ENCODE measurements around the gene ATXN1. TPM values are rescaled to one million over a fixed set of nuclear protein-coding genes. Genes with fewer than 3 reads are reported as not detected.

ATXN1 gene
- total and polyA plus RNA-seq, 2 of the 13 experiments (the other 11 are each of a cell fraction or from before 2014, with no cell fraction given): 20.7 to 39.5 TPM

DNA sequence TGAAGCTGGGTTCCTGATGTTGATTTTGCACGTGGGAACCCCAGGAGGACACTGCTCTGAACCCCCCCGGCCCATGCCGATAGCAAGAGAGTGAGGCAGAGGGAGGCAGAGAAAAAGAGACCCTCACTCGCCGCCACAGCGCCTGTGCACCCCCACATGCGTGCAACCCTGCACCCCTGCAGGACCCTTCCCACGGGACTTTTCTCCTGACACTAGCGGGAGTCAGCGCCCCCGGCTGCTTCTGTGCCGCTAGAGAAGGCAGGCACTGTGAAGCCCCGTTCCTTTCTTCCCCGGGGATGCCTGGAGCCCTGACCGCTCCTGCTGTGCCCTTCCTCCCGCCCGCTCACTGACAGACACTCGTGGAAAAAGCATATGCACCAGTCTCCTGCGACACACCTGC is 455.5 kb downstream of the ATXN1 start (continued):
- TF ChIP-seq, protein P1, sequence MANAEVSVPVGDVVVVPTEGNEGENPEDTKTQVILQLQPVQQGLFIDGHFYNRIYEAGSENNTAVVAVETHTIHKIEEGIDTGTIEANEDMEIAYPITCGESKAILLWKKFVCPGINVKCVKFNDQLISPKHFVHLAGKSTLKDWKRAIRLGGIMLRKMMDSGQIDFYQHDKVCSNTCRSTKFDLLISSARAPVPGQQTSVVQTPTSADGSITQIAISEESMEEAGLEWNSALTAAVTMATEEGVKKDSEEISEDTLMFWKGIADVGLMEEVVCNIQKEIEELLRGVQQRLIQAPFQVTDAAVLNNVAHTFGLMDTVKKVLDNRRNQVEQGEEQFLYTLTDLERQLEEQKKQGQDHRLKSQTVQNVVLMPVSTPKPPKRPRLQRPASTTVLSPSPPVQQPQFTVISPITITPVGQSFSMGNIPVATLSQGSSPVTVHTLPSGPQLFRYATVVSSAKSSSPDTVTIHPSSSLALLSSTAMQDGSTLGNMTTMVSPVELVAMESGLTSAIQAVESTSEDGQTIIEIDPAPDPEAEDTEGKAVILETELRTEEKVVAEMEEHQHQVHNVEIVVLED (CRISPR knock-in tag; IDR thresholded peaks at IDR 0.05; ENCODE audit: borderline replicate concordance): no peak

DNA sequence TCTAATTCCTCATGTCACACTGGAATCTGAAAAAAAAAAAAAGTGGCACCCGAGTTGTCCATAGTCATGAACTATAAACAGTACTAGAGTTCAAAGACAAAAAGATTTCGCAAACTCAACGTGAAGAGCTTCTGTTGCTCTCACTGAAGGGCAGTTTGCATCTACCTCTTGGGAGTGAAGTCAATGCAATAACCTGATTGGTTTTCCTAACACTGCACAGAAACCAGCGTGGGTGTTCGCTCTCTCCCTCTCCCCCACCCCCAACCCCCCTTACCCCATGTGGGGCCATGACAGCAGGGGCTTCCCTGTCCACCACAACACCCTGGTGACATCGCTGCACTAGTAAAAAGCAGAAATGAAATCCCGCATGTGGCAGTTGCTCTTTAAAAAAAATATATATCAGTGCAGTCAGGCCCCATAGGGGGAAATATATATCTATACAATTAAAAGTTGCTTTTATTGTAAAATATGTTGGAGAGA is 456.0 kb downstream of the ATXN1 start:
- FAIRE-seq: peak; percentile 82
- CTCF ChIA-PET (ENCODE audit: low intra/inter-chr PET ratio, low total read pairs): no interaction called here
- in situ Hi-C loops (cut with HindIII; ENCODE audit: extremely low pct_ligation_motif_present, low pct_unique_long_range_greater_than_20kb): no loop called here
- Histone ChIP-seq H2AFZ (ENCODE audit: low read length) (no peak overlapping the region), H3K4me2 (ENCODE audit: low read depth, low read length) (no peak overlapping the region), H3K27me3 (ENCODE audit: control insufficient read depth in 1 of 2, insufficient read depth in 2 of 2, low read length in 2 of 2) (no peaks in the 10 kb centered on the region), H3K9ac (ENCODE audit: insufficient read depth, low read depth, low read length) (no peak overlapping the region), H3K4me3 (replicated peaks in 1 of 3; ENCODE audit: insufficient read depth in 1 of 3, low read depth in 2 of 3, low read length in 3 of 3) (no peak overlapping the region), H3K27ac (ENCODE audit: extremely low read length, insufficient read depth, low read length) (peak overlapping the region; percentile 19), H3K9me3 (ENCODE audit: low read length) (no peaks in the 10 kb centered on the region), H3K79me2 (ENCODE audit: insufficient read depth, low read length) (no peaks in the 10 kb centered on the region), H3K4me1 (ENCODE audit: insufficient read depth, low read length) (peaks cover 38% of the 10 kb centered on the region), H4K20me1 (ENCODE audit: insufficient read depth, low read length) (no peaks in the 10 kb centered on the region), H3K36me3 (replicated peaks in 1 of 2; ENCODE audit: control insufficient read depth in 1 of 2, insufficient read depth in 2 of 2, low read length in 2 of 2) (peaks cover 6 to 12% of the 10 kb centered on the region in 2 experiments; a peak in 3 of 5 replicates)
- DNase-seq (ENCODE audit: low spot score): peak; percentile 88
- ATAC-seq: peak; percentile 87
- 42% methylated on average over 7 of the region's 7 CpGs for WGBS (ENCODE audit: low lambda C conversion rate)
- POLR2A ChIA-PET: no interaction called here
- no TSS peak for BruUV-seq (replicated peaks)
- intact Hi-C loops (cut with micrococcal nuclease; ENCODE audit: unreplicated experiment): no loop called here
- TF ChIP-seq, protein P2, sequence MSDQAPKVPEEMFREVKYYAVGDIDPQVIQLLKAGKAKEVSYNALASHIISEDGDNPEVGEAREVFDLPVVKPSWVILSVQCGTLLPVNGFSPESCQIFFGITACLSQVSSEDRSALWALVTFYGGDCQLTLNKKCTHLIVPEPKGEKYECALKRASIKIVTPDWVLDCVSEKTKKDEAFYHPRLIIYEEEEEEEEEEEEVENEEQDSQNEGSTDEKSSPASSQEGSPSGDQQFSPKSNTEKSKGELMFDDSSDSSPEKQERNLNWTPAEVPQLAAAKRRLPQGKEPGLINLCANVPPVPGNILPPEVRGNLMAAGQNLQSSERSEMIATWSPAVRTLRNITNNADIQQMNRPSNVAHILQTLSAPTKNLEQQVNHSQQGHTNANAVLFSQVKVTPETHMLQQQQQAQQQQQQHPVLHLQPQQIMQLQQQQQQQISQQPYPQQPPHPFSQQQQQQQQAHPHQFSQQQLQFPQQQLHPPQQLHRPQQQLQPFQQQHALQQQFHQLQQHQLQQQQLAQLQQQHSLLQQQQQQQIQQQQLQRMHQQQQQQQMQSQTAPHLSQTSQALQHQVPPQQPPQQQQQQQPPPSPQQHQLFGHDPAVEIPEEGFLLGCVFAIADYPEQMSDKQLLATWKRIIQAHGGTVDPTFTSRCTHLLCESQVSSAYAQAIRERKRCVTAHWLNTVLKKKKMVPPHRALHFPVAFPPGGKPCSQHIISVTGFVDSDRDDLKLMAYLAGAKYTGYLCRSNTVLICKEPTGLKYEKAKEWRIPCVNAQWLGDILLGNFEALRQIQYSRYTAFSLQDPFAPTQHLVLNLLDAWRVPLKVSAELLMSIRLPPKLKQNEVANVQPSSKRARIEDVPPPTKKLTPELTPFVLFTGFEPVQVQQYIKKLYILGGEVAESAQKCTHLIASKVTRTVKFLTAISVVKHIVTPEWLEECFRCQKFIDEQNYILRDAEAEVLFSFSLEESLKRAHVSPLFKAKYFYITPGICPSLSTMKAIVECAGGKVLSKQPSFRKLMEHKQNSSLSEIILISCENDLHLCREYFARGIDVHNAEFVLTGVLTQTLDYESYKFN (CRISPR knock-in tag; conservative IDR thresholded peaks at IDR 0.05): peak; percentile 64
- TF ChIP-seq, protein P3, sequence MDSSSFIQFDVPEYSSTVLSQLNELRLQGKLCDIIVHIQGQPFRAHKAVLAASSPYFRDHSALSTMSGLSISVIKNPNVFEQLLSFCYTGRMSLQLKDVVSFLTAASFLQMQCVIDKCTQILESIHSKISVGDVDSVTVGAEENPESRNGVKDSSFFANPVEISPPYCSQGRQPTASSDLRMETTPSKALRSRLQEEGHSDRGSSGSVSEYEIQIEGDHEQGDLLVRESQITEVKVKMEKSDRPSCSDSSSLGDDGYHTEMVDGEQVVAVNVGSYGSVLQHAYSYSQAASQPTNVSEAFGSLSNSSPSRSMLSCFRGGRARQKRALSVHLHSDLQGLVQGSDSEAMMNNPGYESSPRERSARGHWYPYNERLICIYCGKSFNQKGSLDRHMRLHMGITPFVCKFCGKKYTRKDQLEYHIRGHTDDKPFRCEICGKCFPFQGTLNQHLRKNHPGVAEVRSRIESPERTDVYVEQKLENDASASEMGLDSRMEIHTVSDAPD (CRISPR knock-in tag; IDR thresholded peaks at IDR 0.05): no peak
- TF ChIP-seq, protein P4, sequence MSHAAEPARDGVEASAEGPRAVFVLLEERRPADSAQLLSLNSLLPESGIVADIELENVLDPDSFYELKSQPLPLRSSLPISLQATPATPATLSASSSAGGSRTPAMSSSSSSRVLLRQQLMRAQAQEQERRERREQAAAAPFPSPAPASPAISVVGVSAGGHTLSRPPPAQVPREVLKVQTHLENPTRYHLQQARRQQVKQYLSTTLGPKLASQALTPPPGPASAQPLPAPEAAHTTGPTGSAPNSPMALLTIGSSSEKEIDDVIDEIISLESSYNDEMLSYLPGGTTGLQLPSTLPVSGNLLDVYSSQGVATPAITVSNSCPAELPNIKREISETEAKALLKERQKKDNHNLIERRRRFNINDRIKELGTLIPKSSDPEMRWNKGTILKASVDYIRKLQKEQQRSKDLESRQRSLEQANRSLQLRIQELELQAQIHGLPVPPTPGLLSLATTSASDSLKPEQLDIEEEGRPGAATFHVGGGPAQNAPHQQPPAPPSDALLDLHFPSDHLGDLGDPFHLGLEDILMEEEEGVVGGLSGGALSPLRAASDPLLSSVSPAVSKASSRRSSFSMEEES (CRISPR knock-in tag; IDR thresholded peaks at IDR 0.05): 0 out of 2 replicates have a peak, but pooled peaks have one; percentile 26
- TF ChIP-seq, protein P5, sequence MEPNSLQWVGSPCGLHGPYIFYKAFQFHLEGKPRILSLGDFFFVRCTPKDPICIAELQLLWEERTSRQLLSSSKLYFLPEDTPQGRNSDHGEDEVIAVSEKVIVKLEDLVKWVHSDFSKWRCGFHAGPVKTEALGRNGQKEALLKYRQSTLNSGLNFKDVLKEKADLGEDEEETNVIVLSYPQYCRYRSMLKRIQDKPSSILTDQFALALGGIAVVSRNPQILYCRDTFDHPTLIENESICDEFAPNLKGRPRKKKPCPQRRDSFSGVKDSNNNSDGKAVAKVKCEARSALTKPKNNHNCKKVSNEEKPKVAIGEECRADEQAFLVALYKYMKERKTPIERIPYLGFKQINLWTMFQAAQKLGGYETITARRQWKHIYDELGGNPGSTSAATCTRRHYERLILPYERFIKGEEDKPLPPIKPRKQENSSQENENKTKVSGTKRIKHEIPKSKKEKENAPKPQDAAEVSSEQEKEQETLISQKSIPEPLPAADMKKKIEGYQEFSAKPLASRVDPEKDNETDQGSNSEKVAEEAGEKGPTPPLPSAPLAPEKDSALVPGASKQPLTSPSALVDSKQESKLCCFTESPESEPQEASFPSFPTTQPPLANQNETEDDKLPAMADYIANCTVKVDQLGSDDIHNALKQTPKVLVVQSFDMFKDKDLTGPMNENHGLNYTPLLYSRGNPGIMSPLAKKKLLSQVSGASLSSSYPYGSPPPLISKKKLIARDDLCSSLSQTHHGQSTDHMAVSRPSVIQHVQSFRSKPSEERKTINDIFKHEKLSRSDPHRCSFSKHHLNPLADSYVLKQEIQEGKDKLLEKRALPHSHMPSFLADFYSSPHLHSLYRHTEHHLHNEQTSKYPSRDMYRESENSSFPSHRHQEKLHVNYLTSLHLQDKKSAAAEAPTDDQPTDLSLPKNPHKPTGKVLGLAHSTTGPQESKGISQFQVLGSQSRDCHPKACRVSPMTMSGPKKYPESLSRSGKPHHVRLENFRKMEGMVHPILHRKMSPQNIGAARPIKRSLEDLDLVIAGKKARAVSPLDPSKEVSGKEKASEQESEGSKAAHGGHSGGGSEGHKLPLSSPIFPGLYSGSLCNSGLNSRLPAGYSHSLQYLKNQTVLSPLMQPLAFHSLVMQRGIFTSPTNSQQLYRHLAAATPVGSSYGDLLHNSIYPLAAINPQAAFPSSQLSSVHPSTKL (CRISPR knock-in tag; IDR thresholded peaks at IDR 0.05): peak; percentile 79
- TF ChIP-seq MED1 (CRISPR knock-in tag; IDR thresholded peaks at IDR 0.05): peak; percentile 41; the same call in 1 of the 2 replicates
- TF ChIP-seq, protein P6, sequence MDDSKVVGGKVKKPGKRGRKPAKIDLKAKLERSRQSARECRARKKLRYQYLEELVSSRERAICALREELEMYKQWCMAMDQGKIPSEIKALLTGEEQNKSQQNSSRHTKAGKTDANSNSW (CRISPR knock-in tag; IDR thresholded peaks at IDR 0.05; ENCODE audit: borderline replicate concordance): no peak
- TF ChIP-seq PPARG (CRISPR knock-in tag; conservative IDR thresholded peaks at IDR 0.05): 0 out of 2 replicates have a peak, but pooled peaks have one; percentile 45
- TF ChIP-seq NCOA5 (CRISPR knock-in tag; IDR thresholded peaks at IDR 0.05): no peak
